ENCODE results near the gene RGS9. TPM values are rescaled to one million over a fixed set of nuclear protein-coding genes. Genes with fewer than 3 reads are reported as not detected.
"Not testable (repeated sequence)": the region's sequence is repeated elsewhere in the genome, so short reads cannot be mapped to it uniquely, and the experiment has no call there.

Gene RGS9
- total RNA-seq, 1 donor from 2014 or later = 6.5 TPM

- Mint-ChIP-seq H3K27ac (ENCODE audit: unreplicated experiment) (no peak overlapping the region), H3K36me3 (ENCODE audit: unreplicated experiment) (no peaks in the 10 kb centered on the region), H3K4me1 (ENCODE audit: unreplicated experiment) (peaks cover 30% of the 10 kb centered on the region), H3K9me3 (ENCODE audit: unreplicated experiment) (no peaks in the 10 kb centered on the region), H3K4me3 (ENCODE audit: unreplicated experiment) (no peak overlapping the region), H3K27me3 (ENCODE audit: unreplicated experiment) (peaks cover 3% of the 10 kb centered on the region)
- TF ChIP-seq, protein P1, sequence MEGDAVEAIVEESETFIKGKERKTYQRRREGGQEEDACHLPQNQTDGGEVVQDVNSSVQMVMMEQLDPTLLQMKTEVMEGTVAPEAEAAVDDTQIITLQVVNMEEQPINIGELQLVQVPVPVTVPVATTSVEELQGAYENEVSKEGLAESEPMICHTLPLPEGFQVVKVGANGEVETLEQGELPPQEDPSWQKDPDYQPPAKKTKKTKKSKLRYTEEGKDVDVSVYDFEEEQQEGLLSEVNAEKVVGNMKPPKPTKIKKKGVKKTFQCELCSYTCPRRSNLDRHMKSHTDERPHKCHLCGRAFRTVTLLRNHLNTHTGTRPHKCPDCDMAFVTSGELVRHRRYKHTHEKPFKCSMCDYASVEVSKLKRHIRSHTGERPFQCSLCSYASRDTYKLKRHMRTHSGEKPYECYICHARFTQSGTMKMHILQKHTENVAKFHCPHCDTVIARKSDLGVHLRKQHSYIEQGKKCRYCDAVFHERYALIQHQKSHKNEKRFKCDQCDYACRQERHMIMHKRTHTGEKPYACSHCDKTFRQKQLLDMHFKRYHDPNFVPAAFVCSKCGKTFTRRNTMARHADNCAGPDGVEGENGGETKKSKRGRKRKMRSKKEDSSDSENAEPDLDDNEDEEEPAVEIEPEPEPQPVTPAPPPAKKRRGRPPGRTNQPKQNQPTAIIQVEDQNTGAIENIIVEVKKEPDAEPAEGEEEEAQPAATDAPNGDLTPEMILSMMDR (IDR thresholded peaks at IDR 0.05) = no peak
- DNase-seq (ENCODE audit: extremely low spot score, unreplicated experiment) = no peak
Observed at GRCh38 chr17:65109990-65110680, 27.0 kb upstream of the RGS9 start.

GRCh38 chr17:65115839-65116238 is 21.3 kb upstream of the RGS9 start:
- no peak for DNase-seq (ENCODE audit: extremely low spot score, unreplicated experiment)
- H3K9me3 Mint-ChIP-seq (ENCODE audit: unreplicated experiment) = no peaks in the 10 kb centered on the region
- TF ChIP-seq, protein P1 (IDR thresholded peaks at IDR 0.05) = no peak
- H3K27me3 Mint-ChIP-seq (ENCODE audit: unreplicated experiment) = peaks cover 16% of the 10 kb centered on the region
- H3K4me1 Mint-ChIP-seq (ENCODE audit: unreplicated experiment) = no peaks in the 10 kb centered on the region
- H3K4me3 Mint-ChIP-seq (ENCODE audit: unreplicated experiment) = no peak overlapping the region
- H3K27ac Mint-ChIP-seq (ENCODE audit: unreplicated experiment) = no peak overlapping the region
- no peaks in the 10 kb centered on the region for H3K36me3 Mint-ChIP-seq (ENCODE audit: unreplicated experiment)

DNA sequence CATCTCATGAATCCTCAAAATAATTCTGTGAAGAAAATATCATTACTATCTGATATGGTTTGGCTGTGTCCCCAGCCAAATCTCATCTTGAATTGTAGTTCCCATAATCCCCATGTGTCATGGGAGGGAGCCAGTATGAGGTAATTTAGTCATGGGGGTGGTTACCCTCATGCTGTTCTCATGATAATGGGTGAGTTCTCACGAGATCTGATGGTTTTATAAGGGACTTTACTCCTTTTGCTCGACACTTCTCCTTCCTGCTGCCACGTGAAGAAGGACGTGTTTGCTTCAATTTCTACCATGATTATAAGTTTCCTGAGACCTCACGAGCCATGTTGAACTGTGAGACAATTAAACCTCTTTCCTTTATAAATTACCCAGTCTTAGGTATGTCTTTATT is 20.7 kb upstream of the RGS9 start:
- DNase-seq (ENCODE audit: extremely low spot score, unreplicated experiment); H3K9me3 Mint-ChIP-seq (ENCODE audit: unreplicated experiment); H3K4me3 Mint-ChIP-seq (ENCODE audit: unreplicated experiment); H3K4me1 Mint-ChIP-seq (ENCODE audit: unreplicated experiment); H3K27ac Mint-ChIP-seq (ENCODE audit: unreplicated experiment); H3K36me3 Mint-ChIP-seq (ENCODE audit: unreplicated experiment): not testable (repeated sequence)
- peaks cover 16% of the 10 kb centered on the region for H3K27me3 Mint-ChIP-seq (ENCODE audit: unreplicated experiment)

GRCh38 chr17:65117384-65118035 is 19.7 kb upstream of the RGS9 start:
- no peaks in the 10 kb centered on the region for H3K9me3 Mint-ChIP-seq (ENCODE audit: unreplicated experiment)
- H3K36me3 Mint-ChIP-seq (ENCODE audit: unreplicated experiment) = no peaks in the 10 kb centered on the region
- H3K4me3 Mint-ChIP-seq (ENCODE audit: unreplicated experiment) = no peak overlapping the region
- no peak for DNase-seq (ENCODE audit: extremely low spot score, unreplicated experiment)
- no peaks in the 10 kb centered on the region for H3K4me1 Mint-ChIP-seq (ENCODE audit: unreplicated experiment)
- peaks cover 16% of the 10 kb centered on the region for H3K27me3 Mint-ChIP-seq (ENCODE audit: unreplicated experiment)
- H3K27ac Mint-ChIP-seq (ENCODE audit: unreplicated experiment) = no peak overlapping the region
- TF ChIP-seq, protein P1 (IDR thresholded peaks at IDR 0.05) = no peak

DNA sequence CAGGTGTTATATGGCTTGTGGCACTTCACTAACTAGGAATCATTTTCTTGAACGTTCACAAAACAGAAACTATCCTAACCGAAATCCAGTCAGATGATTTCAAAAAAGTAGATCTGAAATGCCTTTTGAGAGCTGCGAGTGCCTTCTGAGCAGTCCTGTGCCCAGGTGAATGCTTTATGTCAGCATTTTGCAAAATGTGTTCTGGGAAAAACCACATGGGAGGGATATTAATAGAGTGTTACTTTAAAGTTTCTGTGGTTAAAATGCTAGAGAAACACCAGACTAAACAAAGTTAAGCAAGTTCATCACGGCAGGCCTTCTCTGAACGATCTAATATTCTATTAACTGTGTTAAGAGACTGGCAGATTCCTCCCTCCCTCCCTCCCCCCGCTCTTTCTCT is 15.8 kb upstream of the RGS9 start:
- H3K27me3 Mint-ChIP-seq (ENCODE audit: unreplicated experiment) = peaks cover 10% of the 10 kb centered on the region
- DNase-seq (ENCODE audit: extremely low spot score, unreplicated experiment) = no peak
- no peaks in the 10 kb centered on the region for H3K9me3 Mint-ChIP-seq (ENCODE audit: unreplicated experiment)
- H3K27ac Mint-ChIP-seq (ENCODE audit: unreplicated experiment) = no peak overlapping the region
- TF ChIP-seq, protein P1 (IDR thresholded peaks at IDR 0.05) = no peak
- no peak overlapping the region for H3K4me3 Mint-ChIP-seq (ENCODE audit: unreplicated experiment)
- no peaks in the 10 kb centered on the region for H3K36me3 Mint-ChIP-seq (ENCODE audit: unreplicated experiment)
- peaks cover 16% of the 10 kb centered on the region for H3K4me1 Mint-ChIP-seq (ENCODE audit: unreplicated experiment)

Data from osteocyte (in vitro differentiated cells).